HG03139 (cell line): ENCODE results near the gene AGO1.
A peak's percentile ranks its signal among the peaks of the same experiment; 100 is the strongest.

ENCODE experiments used
- ATAC-seq: cut with Tn5 transposase; IDR thresholded peaks from one replicate; pipeline ENCODE4 v1.9.1; 2021; ENCODE audit not compliant: unreplicated experiment

Gene AGO1

DNA sequence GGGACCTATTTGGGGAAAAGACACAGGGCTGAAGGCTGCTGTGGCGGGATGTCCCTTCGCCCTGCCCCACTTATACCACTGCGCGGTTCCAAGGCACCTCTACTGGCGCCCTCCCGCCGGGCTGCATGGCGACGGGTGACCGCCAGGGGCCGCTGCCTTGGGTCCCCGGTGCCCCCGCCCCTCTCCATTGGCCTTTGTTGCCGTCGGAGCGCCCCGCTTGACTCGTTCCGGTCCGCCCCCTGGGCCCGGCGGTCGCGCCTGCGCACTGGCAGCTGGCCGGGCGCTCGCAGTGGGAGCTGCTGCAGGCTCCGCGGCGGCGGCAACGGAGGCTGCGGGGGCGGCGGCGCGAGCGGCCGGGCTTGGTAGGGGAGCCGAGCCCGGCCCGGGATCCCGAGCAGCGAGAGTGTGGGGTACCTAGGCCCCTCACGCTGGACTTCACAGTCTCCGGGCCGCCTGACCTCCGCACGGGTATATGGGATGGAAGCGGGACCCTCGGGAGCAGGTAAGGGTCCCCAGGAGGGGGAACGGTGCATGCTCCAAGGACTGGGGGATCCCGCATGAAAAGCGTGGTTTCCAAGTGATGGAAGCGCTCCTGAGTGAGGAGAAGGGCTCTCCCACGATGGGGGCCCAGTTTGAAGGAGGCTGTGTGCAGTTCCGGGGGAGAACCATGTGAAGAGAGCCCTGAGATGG is at the start of gene AGO1:
TSS of gene AGO1 (plus strand) at position 265 of the 690 bp plus-strand sequence. CDS start at position 478, 213 bp downstream.
- ATAC-seq: peak; percentile 83

DNA sequence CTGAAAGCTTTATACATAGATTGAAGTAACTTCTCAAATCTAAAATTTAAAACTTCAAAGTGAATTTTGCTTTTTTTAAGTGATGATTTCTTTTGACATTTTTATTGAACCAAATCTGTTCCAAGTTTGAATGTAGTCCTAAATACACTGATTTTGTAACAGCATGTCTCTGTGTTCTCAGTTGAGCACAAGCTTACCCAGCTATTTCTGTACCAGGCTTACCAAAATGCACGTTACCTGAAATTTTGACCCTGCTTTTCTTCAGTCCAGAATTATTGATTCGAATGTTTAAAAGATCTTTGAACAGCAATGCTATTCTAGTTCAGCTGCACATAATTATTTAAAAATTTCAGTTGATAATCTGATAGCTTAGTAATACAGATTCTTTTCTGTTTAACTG is 49.6 kb upstream of the AGO1 start:
- ATAC-seq: no peak

DNA sequence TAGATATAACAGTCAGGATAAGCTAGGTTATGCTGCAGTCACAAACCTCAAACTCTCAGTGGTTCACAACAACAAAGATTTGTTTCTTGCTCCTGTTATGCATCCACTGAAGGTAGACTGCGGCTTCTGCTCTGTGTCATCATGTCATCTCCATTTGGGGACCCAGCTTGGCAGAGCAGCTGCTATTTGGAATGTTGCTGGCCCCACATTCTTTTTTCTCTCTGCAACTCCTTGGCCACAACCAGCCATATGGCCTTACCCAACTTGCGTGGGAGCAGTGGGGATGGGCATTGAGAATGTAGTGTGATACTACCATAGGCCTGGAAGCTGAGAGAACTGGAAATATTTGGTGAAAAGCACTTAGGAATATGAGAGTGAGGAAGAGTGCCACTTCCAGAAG is 48.8 kb upstream of the AGO1 start:
- ATAC-seq: no peak

DNA sequence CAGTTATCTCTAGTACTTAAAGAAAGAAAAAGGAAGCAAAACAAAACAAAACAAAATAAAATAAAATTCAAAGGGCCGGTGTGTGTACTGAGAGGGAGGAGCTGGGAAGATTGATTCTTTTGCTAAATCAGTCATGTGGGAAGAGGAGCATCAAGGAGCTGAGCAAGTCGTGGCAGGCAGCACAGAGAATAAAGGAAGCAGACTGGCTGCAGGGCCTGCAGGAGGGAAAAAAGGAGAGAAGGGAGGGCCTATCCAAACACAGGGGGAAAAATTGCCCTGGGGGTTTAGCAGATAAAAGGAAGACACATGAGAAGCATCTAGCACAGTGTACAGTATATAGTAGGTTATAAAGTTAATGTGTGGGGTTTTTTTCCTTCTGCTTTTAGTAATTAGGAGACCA is 47.6 kb upstream of the AGO1 start:
- no peak for ATAC-seq

DNA sequence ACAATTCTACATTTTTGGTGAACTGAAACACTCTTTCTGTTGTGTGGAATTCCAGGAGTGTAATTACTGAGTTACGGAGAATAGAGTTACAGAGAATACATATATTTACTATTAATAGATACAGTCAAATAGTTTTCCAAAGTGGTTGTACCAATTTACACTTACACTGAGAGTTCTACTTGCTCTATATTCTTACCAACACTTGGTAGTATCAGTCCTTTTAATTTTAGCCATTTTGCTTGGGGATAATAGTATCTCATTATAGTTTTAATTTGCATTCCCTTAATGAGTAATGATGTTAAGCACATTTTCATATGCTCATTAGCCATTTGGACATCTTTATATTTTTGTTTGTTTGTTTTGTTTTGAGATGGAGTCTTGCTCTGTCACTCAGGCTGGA is 46.3 kb upstream of the AGO1 start:
- no peak for ATAC-seq

DNA sequence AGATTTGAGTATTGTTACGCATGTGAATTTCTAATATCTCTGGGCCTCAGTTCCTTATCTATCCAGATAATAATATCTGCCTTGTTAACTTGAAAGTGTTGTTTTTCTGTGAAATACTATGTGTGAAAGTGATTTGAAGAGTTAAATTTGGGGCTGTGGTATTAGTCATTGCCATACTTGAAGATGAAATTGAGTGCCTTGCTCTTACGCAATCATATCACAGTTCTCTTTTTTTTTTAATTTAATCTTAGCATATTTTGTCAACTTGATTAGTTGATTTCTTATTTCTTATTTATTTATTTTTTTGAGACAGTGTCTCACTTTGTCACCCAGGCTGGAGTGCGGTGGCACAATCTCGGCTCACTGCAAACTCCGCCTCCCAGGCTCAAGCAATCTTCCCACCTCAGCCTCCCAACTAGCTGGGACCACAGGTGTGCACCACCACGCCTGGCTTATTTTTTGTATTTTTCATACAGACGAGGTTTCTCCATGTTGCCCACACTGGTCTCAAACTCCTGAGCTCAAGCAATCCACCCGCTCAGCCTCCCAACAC is 44.2 kb upstream of the AGO1 start:
- no peak for ATAC-seq

DNA sequence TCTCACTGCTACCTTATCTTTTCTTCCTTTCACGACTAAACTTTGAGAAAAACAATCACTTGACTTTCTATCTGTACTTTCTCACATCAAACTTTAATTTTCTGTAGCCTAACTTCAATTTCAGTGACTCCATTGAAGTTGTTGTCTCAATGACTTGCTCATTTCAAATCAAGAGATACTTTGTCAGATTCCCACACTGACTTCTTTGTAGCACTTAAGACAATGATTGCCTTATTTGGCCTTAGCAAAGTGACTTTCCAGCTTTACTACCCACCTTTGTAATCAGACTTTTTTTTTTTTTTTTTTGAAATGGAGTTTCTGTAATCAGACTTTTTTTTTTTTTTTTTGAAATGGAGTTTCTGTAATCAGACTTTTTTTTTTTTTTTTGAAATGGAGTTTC is 38.2 kb upstream of the AGO1 start:
- ATAC-seq: no peak

DNA sequence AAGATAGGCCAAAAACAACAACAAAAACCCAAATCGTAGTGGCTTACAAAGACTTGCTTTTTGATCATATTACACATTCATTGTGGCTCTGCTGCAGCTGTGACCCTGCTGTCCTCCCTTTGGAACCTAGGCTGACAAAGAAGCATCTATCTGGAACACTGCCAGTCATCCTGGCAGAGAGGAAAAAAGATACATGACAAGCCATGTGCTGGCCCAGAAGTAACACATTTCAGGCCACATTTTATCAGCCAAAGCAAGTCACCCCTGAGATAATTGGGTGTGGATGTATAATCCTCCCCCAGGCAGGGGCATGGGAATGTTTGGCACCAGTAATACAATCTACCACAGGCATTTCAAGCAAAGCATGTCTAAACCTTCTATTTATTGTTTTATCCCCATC is 37.2 kb upstream of the AGO1 start:
- ATAC-seq: no peak

DNA sequence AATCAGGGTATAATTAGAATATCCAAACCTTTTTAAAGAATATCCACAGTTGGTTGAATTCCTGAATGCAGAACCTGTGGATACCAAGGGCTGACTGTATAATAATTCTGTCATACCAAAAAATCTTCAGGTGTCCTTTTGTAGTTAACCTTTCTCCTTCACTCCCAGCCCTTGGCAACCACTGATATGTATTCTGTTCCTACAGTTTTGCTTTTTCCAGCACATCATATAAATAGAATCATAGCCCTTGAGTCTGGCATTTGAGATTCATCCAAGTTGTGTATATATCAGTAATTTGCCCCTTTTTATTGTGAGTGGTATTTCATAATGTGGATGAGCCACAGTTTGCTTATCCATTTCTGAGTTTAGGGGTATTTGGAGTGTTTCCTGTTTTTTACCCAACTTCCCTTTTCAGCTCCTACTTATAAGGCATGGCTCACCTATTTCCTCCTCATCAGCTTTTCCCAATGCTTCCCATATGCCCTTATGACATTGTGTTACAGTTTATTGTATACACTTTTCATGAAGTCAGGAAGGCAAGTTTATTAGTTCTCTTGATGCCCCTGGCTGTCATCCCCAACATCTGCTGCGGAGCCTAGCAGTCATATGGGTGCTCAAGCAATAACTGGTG is 35.0 kb upstream of the AGO1 start:
- ATAC-seq: no peak

DNA sequence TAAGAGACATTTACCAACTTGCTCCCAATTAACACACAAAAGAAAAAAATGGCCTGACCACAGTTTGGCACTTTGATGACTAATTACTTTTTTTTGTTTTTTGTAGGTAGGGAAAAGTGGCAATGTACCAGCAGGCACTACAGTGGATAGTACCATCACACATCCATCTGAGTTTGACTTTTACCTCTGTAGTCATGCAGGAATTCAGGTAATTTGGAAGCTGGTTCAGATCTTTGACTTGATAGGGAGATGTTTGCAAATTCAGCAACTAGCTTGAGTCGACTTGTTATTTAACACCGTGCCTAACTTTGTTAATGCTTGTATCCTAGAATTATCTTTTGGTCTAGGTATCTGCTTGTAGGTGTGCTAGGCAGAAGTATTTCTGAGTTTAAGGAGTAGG is 33.0 kb upstream of the AGO1 start:
- no peak for ATAC-seq

DNA sequence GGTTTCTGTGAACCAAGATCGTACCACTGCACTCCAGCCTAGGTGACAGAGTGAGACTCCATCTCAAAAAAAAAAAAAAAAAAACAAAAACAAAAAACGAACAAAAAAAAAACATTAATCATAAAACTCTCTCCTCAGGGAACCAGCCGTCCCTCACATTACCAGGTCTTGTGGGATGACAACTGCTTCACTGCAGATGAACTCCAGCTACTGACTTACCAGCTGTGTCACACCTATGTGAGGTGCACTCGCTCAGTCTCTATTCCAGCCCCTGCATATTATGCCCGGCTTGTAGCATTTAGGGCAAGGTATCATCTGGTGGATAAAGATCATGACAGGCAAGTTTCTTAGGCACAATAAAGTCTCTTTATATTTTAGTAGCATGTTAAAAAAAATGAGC is 32.3 kb upstream of the AGO1 start:
- no peak for ATAC-seq

DNA sequence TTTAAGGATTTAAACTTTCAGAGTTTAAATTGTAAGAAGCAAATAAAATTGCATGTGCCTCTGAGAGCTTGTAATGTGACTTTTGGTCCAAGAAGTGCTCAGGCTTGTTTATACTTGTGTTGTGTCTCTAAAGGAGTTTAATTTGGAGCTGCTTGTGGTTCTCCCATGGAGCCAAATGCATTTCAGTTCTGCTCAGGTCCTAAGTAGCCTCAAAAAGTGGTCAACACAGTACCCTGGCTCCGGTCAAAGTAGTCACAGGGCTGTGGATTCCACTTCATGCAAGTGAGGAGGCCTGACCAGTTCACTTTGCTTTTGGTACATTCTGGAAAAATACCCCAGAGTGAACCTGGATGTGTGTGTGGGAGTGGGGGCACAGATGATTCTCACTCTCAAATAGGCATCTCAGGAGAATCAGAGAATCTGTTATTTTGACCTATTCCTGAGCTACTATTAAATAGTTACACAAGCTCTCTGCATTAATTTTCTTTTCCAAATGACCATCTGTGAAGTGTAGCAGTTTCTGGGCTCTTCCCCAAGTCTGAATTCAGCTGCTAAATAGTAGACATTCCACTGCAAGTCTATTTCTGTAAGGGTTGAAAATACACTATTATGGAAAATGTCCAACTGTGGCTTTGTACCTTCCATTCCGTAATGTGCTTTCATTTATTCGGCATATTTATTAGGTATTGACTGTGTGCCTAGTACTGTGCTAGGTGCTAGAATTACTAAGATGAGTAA is 31.7 kb upstream of the AGO1 start:
- ATAC-seq: no peak

DNA sequence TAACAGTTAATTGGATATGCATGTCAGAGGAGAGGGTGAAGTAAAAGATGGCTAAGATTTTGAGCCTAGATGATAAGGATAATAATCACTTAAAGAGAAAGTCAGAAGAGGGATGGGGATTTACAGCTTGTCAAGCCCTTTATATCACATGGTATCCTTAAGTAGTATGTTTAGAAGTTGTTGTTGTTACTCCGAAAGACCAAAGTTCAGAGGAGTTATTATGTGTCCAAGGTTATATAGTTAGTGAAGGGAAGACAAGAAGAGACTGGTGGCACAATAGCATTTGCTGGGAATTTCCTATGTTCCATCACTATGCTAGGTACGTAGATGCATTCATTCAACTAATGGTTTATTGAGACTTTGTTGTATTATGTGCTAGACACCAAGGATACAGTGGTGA is 30.8 kb upstream of the AGO1 start:
- no peak for ATAC-seq

DNA sequence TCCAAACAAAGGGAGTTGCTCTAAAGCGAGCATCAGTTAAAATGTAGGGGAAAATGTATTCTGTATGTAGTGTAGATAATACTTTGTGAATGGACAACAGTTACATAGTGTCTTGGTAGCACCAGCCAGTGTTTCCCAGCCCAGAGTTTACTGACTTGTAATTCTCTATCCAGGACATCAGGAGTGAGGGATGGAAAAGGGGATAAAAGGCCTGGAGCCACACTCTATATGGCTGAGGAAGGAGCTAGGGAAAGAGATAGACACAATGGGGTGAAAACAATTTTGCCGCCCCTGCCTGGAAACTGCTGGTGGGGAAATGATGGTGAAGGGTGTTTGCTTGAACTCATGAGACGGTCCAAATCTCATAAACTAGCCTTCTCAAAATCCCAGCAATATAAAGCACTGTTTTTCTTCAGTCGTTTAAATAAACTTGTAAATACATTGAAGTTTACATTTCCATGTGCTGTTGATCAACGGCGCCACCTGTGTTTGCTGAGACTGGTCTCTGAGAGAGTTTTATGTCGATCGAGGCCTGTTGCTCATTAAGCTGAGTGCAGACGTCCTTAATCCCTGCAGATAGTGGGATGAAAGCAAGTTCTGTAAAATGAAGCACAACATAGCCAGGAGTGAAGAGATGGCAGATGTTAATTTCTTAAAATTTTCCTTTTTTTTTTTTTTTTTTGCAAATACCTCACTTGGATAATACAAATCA is 27.9 kb upstream of the AGO1 start:
- no peak for ATAC-seq

DNA sequence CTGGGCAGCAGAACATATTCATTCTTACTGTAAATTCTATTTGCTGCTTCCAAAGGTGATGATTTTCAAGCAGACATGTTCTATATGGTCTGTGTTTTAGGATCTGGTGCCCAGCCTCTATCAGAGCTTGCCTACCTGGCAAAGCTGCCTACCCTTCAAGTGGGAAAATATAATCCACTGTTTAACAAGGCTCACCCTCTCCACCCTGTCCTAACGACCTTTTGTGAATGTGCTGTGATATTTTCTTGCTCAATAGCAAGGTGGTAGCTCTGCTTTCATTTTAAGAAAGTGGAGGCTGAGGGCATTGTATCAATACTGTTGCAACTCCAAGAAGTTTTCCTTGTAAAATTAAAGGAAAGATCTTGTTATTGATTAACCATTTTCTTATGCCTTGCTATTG is 26.0 kb upstream of the AGO1 start:
- no peak for ATAC-seq

DNA sequence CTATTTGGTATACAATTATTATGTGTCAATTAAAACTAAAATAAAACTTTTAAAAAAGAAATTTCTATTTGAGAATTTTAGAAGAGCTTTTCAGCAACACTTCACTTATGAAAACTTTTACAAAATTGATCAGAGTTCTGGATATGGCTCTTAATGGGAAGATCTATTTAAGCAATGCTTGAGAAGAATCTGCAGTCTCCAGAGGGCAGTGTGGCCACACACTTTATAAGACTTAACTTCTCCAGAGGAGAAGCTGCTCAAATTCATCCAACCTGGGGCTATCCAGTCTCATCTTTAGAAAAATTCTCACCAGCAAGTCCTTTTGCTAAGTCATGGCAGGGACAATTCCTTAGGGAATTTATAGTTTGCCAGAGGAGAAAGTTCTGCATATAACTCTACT is 25.2 kb upstream of the AGO1 start:
- no peak for ATAC-seq

DNA sequence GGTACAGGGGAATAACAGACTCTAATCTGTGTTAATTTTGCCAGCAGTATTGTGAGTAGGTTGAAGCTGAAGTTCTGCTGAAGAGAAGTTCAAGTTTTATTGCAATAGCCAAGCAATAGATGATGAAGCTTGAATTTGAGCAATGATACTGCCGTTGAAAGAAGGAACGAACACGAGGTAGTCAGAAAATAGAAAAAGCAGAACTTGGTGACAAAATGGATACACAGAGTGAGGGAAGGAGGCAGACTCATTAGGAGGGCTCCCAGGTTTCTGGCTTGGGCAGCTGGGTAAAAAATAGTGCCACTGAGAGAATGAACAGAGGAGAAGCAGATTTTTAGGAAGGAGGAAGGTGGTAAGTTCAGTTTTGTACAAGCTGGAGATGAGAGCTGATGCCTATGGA is 22.3 kb upstream of the AGO1 start:
- no peak for ATAC-seq

DNA sequence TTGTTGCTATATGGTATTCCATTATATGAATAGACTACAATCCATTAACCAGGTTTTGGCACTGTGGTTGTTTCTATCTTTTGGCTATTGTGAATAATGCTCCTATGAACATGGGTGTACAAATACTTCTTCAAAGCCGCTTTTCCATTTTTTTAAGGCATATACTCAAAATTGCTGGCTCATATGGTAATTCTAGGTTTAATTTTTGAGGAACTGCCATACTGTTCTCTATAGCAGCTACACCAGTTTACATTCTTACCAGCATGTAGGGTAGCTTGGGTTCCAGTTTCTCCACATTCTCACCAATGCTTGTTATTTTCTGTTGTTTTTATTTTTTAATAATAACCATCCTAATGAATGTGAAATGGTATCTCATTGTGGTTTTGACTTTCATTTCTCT is 19.9 kb upstream of the AGO1 start:
- no peak for ATAC-seq

DNA sequence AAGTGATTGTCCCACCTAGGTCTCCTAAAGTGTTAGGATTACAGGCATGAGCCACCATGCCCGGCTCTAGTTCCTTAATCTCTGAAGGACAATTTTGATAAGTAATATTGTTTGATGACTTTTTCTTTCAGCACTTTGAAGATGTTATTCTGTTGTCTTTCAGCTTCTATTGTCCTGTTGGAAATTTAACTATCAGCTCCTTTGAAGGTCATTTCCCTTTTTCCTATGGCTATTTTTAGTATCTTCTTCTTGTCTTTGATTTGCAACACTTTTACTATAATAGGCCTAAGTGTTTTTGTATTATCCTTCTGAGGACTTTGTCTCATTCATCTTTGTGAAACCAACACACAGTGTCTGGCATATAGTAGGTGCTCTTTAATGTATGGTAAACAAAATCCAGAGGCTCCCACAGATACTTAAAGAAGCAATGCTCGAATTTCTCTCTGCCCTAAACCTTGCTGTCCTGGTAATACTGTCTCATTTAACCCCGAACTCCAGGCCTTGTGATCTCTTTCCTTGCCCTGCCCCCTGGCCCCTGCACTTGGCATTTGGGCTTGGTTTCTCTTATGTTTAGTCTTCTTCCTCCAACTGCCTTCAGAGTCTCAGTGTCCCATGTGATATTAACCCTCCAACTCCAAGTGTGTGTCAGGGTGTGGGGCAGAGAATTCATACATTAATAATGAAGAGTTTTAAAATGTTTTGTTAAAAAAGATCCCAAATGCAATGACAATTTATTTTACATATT is 19.0 kb upstream of the AGO1 start:
- no peak for ATAC-seq

DNA sequence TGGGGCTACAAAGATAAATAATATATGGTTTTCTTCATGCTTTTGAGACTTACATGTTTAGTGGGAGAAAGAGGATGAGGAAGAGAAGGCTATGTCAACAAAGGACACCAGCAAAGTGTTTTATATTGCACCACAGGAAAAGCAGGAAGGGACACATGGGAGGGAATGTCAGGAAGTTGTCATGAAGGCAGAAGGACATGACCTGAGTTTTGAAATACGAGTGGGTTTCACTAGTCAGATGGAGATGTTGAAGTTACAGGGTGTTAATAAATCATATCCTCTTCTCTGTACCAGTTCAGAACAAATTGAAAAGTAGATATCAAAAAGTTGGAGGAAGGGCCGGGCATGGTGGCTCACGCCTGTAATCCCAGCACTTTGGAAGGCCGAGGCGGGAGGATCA is 18.2 kb upstream of the AGO1 start:
- no peak for ATAC-seq

DNA sequence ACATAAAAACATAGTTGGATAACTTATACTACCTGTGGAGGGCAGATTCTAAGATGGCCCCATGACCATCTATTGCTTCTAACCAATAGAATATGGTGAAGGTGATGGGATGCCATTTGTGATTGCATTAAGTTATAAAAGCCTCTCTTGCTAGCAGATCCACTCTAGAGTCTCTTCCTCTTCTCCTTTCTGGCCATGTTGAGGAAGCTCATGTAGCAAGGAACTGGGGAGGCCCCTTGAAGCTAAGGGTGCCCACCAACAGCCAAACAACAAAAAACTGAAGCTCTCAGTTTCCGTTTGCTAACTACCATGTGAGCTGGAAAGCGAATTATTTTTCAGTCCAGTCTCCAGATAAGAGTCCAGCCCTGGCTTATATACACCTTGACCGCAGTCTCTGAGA is 16.0 kb upstream of the AGO1 start:
- ATAC-seq: no peak
